CD14-positive monocyte (primary cell): Measurements from ENCODE around the gene TIMP2. TPM values are rescaled to one million over a fixed set of nuclear protein-coding genes. Genes with fewer than 3 reads are reported as not detected.

Experiments used
- DNase-seq, 3 donors: peaks; one replicate each; pipeline ENCODE4 v3.0.0-alpha.2; 2011 to 2022
- H2AFZ ChIP-seq: 2 replicates; pipeline ENCODE4 v1.6.0; 2012; ENCODE audit warnings: mild to moderate bottlenecking, low read depth, low read length, inconsistent platforms; ENCODE audit not compliant: insufficient read depth, poor library complexity, severe bottlenecking
- H3K27ac ChIP-seq, 2 donors: 1 replicate in 1 of 2; 2 replicates in 1 of 2; pipeline ENCODE4 v1.5.1; 2012 to 2013; ENCODE audit warnings: low read length in 2 of 2, control low read depth in 1 of 2, inconsistent platforms in 1 of 2, low read depth in 1 of 2, mild to moderate bottlenecking in 1 of 2
- H3K27me3 ChIP-seq, 2 donors: one replicate each; pipeline versions ENCODE4 v1.6.0 to v1.6.1; 2011 to 2013; ENCODE audit warnings: low read length in 2 of 2; ENCODE audit not compliant: control insufficient read depth in 2 of 2, insufficient read depth in 2 of 2
- H3K36me3 ChIP-seq, 2 donors: replicated peaks in 1 of 2; 1 replicate in 1 of 2; 2 replicates in 1 of 2; pipeline versions ENCODE4 v1.5.1 to v1.6.1; 2012 to 2013; ENCODE audit warnings: low read length in 2 of 2, control low read depth in 1 of 2, inconsistent platforms in 1 of 2, mild to moderate bottlenecking in 1 of 2; ENCODE audit not compliant: insufficient read depth in 2 of 2, control insufficient read depth in 1 of 2
- H3K4me1 ChIP-seq, 2 donors: 1 replicate in 1 of 2; 2 replicates in 1 of 2; pipeline versions ENCODE4 v1.5.1 to v1.6.1; 2012 to 2013; ENCODE audit warnings: low read length in 2 of 2, control low read depth in 1 of 2, inconsistent platforms in 1 of 2, mild to moderate bottlenecking in 1 of 2, moderate library complexity in 1 of 2; ENCODE audit not compliant: insufficient read depth in 2 of 2, control insufficient read depth in 1 of 2
- H3K4me2 ChIP-seq: replicated peaks from 2 replicates; pipeline ENCODE3; 2012; ENCODE audit warnings: low read length, moderate library complexity, mild to moderate bottlenecking; ENCODE audit not compliant: poor library complexity, severe bottlenecking; ENCODE audit errors: extremely low read depth
- H3K4me3 ChIP-seq, 3 experiments: fragments of 200-600 bp in 1 of 3; sonication (generic) in 1 of 3; replicated peaks in 1 of 3; 1 replicate in 2 of 3; 2 replicates in 1 of 3; pipeline ENCODE4 v1.5.1; 2011 to 2013; ENCODE audit warnings: low read length in 3 of 3, mild to moderate bottlenecking in 3 of 3, control low read depth in 2 of 3, low read depth in 2 of 3, inconsistent platforms in 1 of 3, moderate library complexity in 1 of 3
- H3K79me2 ChIP-seq: 2 replicates; pipeline ENCODE4 v1.6.0; 2012; ENCODE audit warnings: mild to moderate bottlenecking, control low read depth, inconsistent platforms, low read length, moderate library complexity; ENCODE audit not compliant: insufficient read depth
- H3K9ac ChIP-seq: 2 replicates; pipeline ENCODE4 v1.6.0; 2017; ENCODE audit warnings: low read length, mild to moderate bottlenecking; ENCODE audit not compliant: insufficient read depth, poor library complexity, severe bottlenecking
- H3K9me3 ChIP-seq, 2 donors: replicated peaks in 1 of 2; 1 replicate in 1 of 2; 2 replicates in 1 of 2; pipeline versions ENCODE4 v1.5.1 to v1.6.1; 2012 to 2013; ENCODE audit warnings: low read length in 2 of 2, control low read depth in 1 of 2; ENCODE audit not compliant: control insufficient read depth in 1 of 2, insufficient read depth in 1 of 2
- H4K20me1 ChIP-seq: 2 replicates; pipeline ENCODE4 v1.6.0; 2012; ENCODE audit warnings: mild to moderate bottlenecking, low read length, control low read depth, moderate library complexity; ENCODE audit not compliant: insufficient read depth
- H3K27ac Mint-ChIP-seq, 7 donors: one replicate each; pipeline ENCODE4 v1.8.0; 2020; ENCODE audit warnings: mild to moderate bottlenecking in 7 of 7, mixed read lengths in 7 of 7, moderate library complexity in 6 of 7, inconsistent platforms in 2 of 7
- H3K27me3 Mint-ChIP-seq, 3 donors: one replicate each; pipeline ENCODE4 v1.8.0; 2021 to 2022; ENCODE audit warnings: low read depth in 3 of 3, mild to moderate bottlenecking in 3 of 3, mixed read lengths in 3 of 3, moderate library complexity in 3 of 3, inconsistent platforms in 1 of 3
- H3K36me3 Mint-ChIP-seq, 2 donors: one replicate each; pipeline ENCODE4 v1.8.0; 2020; ENCODE audit warnings: mixed read lengths in 2 of 2, inconsistent platforms in 1 of 2, mild to moderate bottlenecking in 1 of 2
- H3K4me1 Mint-ChIP-seq: one replicate; pipeline ENCODE4 v1.8.0; 2020; ENCODE audit warnings: mild to moderate bottlenecking, mixed read lengths
- H3K4me3 Mint-ChIP-seq, 2 donors: one replicate each; pipeline ENCODE4 v1.8.0; 2020; ENCODE audit warnings: mild to moderate bottlenecking in 2 of 2, mixed read lengths in 2 of 2, moderate library complexity in 1 of 2
- H3K9me3 Mint-ChIP-seq, 7 donors: one replicate each; pipeline ENCODE4 v1.8.0; 2020 to 2022; ENCODE audit warnings: mixed read lengths in 7 of 7, mild to moderate bottlenecking in 6 of 7, moderate library complexity in 6 of 7, inconsistent platforms in 2 of 7
- WGBS: methylation state at CpG from one replicate; pipeline ENCODE4 v1.1.5; 2013; ENCODE audit warnings: missing lambda C conversion rate; ENCODE audit not compliant: insufficient coverage; 5-methylcytosine and 5-hydroxymethylcytosine counted together
- intact Hi-C, 2 donors: fragments of 100-400 bp; cut with micrococcal nuclease; formaldehyde crosslinking; loops; one replicate each; pipeline versions ENCODE4 v1.15.0 to v1.15.1; 2023
- polyA plus RNA-seq, 3 donors: library from polyadenylated mRNA; depleted of rRNA in 1 of 3; unstranded in 2 of 3; stranded (reverse) in 1 of 3; fragments of 300-500 nt in 2 of 3; fragments of >200 nt in 1 of 3; fragmentation: Illumina TruSeq in 2 of 3; gene quantifications; 1 replicate in 2 of 3; 2 replicates in 1 of 3; pipeline ENCODE4 v1.2.3, GENCODE V29; 2012 to 2021
- TF ChIP-seq, protein P1 (sequence below): fragments of 200-600 bp; IDR thresholded peaks from one replicate; pipeline ENCODE4 v1.8.0; 2022; ENCODE audit warnings: antibody characterized with exemption, mild to moderate bottlenecking

The TIMP2 gene
- polyA plus RNA-seq, 3 donors, result 4.5 to 101 (median 6.4) TPM

- peaks cover 0 to 5% (median 3%) of the 10 kb centered on the region in 3 donors for H3K27me3 Mint-ChIP-seq
- no CpG with 5 or more reads among the region's 4 CpGs for WGBS
- Histone ChIP-seq H3K4me3 (no peak overlapping the region), H4K20me1 (no peaks in the 10 kb centered on the region), H3K79me2 (no peaks in the 10 kb centered on the region), H3K4me2 (no peak overlapping the region), H3K4me1 (peaks cover 15 to 18% of the 10 kb centered on the region in 2 donors), H3K36me3 (peaks cover 72 to 86% of the 10 kb centered on the region in 2 donors), H3K9ac (no peak overlapping the region), H3K27ac (no peak overlapping the region), H3K27me3 (no peaks in the 10 kb centered on the region), H3K9me3 (no peaks in the 10 kb centered on the region), H2AFZ (no peak overlapping the region)
- intact Hi-C loops, result no loop called here
- no peak overlapping the region for H3K4me3 Mint-ChIP-seq
- TF ChIP-seq, protein P1, sequence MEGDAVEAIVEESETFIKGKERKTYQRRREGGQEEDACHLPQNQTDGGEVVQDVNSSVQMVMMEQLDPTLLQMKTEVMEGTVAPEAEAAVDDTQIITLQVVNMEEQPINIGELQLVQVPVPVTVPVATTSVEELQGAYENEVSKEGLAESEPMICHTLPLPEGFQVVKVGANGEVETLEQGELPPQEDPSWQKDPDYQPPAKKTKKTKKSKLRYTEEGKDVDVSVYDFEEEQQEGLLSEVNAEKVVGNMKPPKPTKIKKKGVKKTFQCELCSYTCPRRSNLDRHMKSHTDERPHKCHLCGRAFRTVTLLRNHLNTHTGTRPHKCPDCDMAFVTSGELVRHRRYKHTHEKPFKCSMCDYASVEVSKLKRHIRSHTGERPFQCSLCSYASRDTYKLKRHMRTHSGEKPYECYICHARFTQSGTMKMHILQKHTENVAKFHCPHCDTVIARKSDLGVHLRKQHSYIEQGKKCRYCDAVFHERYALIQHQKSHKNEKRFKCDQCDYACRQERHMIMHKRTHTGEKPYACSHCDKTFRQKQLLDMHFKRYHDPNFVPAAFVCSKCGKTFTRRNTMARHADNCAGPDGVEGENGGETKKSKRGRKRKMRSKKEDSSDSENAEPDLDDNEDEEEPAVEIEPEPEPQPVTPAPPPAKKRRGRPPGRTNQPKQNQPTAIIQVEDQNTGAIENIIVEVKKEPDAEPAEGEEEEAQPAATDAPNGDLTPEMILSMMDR, result no peak
- H3K27ac Mint-ChIP-seq, result peak overlapping the region in 1 of 7 donors; percentile 80
- H3K4me1 Mint-ChIP-seq, result peaks cover 31% of the 10 kb centered on the region
- H3K36me3 Mint-ChIP-seq, result peaks cover 86 to 93% of the 10 kb centered on the region in 2 donors
- no peaks in the 10 kb centered on the region for H3K9me3 Mint-ChIP-seq
- DNase-seq, result no peak
These were observed 117.0 kb downstream of the TIMP2 start for GRCh38 chr17:78808163-78808562.

DNA sequence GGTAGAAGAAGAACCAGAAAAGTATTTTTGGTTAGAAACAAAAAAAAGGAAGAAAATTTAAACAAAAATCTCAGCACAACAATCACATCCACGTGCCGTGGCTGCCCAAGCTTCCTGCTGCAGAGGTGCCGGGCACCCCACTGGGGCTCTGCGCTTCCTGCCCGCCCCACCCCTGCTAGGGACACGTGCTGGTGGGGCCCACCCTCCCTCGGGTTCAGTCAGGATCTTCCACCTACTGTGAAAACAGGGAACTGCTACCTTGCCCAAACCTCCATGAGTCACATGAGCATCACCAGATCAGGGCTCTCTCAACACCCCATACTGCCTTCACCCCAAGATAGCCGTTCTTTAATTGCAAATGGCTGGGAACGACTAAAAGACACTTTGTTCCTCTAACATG lies 118.7 kb downstream of the TIMP2 start:
- no peak overlapping the region for H2AFZ ChIP-seq
- DNase-seq, result peak; percentile 58 to 85 (median 82)
- peaks cover 0 to 3% (median 3%) of the 10 kb centered on the region in 3 donors for H3K27me3 Mint-ChIP-seq
- H3K4me3 Mint-ChIP-seq, result peak overlapping the region in 1 of 2 donors; percentile 59
- H3K36me3 Mint-ChIP-seq, result peaks cover 83 to 90% of the 10 kb centered on the region in 2 donors
- H3K27ac Mint-ChIP-seq, result peak overlapping the region; percentile 63 to 92 (median 77)
- no peaks in the 10 kb centered on the region for H3K9me3 ChIP-seq
- no peaks in the 10 kb centered on the region for H3K27me3 ChIP-seq
- H3K4me3 ChIP-seq, result no peak overlapping the region
- 11% methylated on average over 9 of the region's 9 CpGs for WGBS
- H3K27ac ChIP-seq, result peak overlapping the region; percentile 23 to 40
- peaks cover 64 to 83% of the 10 kb centered on the region in 2 donors for H3K36me3 ChIP-seq
- no peaks in the 10 kb centered on the region for H4K20me1 ChIP-seq
- no peak overlapping the region for H3K4me2 ChIP-seq
- peaks cover 18 to 20% of the 10 kb centered on the region in 2 donors for H3K4me1 ChIP-seq
- TF ChIP-seq, protein P1, result peak; percentile 42
- H3K9ac ChIP-seq, result no peak overlapping the region
- H3K4me1 Mint-ChIP-seq, result peaks cover 31% of the 10 kb centered on the region
- H3K9me3 Mint-ChIP-seq, result no peaks in the 10 kb centered on the region
- H3K79me2 ChIP-seq, result no peaks in the 10 kb centered on the region
- intact Hi-C loops, result no loop called here
